Measurements from ENCODE around the gene RPS8.
"Not testable (repeated sequence)": the region's sequence is repeated elsewhere in the genome, so short reads cannot be mapped to it uniquely, and the experiment has no call there.

RPS8 gene

GRCh38 chr1:44803312-44804095, 28.2 kb downstream of the RPS8 start:
- no peak for DNase-seq

DNA sequence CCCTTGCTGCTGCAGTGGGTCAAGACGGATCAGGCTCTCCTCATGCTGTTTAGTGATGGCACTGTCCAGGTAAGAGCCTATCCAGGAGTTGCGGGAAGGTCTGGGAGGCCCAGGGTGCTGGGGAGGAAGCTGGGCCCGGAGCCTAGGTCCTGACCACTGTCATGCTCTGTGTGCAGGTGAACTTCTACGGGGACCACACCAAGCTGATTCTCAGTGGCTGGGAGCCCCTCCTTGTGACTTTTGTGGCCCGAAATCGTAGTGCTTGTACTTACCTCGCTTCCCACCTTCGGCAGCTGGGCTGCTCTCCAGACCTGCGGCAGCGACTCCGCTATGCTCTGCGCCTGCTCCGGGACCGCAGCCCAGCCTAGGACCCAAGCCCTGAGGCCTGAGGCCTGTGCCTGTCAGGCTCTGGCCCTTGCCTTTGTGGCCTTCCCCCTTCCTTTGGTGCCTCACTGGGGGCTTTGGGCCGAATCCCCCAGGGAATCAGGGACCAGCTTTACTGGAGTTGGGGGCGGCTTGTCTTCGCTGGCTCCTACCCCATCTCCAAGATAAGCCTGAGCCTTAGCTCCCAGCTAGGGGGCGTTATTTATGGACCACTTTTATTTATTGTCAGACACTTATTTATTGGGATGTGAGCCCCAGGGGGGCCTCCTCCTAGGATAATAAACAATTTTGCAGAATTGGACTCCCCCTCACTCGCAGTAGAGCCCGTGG, 30.1 kb downstream of the RPS8 start:
- DNase-seq, result no peak

GRCh38 chr1:44806025-44806703, 30.8 kb downstream of the RPS8 start:
- DNase-seq, result no peak

GRCh38 chr1:44806704-44807363, 31.5 kb downstream of the RPS8 start, which contains the start of gene DYNLT4:
Gene DYNLT4, minus strand, starts transcription at chr1:44807351. Its CDS starts 683 bp downstream, at chr1:44806668.
- no peak for DNase-seq

- DNase-seq, result no peak
These were observed 32.2 kb downstream of the RPS8 start for GRCh38 chr1:44807364-44808062.

DNA sequence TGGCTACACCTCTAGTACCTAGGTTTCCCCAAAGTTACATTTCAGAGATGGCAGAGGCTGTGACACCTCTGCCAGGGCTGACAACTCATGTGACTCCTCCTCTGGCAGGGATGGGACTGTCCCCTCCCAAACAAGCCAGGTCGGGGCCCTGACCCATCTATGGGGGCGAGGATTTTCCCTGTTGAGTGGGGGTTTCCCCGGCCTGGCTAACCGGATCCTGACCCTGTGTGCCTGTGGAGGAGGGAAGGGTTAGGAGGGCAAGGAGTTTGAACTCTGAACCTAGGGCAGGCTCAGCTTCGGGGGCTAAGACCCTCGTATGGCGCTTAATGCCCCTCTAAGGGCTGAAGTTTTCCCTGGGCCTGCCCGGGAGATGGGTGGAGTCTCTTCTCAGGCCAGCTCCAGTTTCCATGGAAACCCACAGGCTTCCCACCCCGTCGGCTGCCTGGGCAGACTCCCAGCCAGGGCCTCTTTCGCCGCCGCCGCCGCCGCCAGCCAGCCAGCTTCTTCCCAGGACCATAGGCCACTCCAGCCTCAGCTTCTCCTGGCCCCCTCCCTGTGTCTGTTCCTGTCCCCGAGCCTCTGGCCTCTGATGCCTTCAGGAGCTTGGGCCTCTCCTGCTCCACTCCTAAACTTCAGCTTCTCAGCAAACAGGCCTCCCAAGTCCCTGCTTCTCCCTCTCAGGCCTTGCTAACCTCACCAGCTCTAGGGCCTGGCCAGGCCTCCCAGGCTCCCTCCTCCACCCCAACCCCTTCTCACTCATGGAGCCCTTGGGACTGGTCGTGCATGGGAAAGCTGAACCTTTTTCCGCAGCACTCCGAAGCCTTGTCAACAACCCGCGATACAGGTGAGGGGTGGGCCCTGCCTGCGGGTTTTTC, 33.0 kb downstream of the RPS8 start, which contains the start of gene BTBD19:
TSS of gene BTBD19 (plus strand) at position 461 of the 875 bp plus-strand sequence. CDS start at position 759, 298 bp downstream.
- DNase-seq, result no peak

DNA sequence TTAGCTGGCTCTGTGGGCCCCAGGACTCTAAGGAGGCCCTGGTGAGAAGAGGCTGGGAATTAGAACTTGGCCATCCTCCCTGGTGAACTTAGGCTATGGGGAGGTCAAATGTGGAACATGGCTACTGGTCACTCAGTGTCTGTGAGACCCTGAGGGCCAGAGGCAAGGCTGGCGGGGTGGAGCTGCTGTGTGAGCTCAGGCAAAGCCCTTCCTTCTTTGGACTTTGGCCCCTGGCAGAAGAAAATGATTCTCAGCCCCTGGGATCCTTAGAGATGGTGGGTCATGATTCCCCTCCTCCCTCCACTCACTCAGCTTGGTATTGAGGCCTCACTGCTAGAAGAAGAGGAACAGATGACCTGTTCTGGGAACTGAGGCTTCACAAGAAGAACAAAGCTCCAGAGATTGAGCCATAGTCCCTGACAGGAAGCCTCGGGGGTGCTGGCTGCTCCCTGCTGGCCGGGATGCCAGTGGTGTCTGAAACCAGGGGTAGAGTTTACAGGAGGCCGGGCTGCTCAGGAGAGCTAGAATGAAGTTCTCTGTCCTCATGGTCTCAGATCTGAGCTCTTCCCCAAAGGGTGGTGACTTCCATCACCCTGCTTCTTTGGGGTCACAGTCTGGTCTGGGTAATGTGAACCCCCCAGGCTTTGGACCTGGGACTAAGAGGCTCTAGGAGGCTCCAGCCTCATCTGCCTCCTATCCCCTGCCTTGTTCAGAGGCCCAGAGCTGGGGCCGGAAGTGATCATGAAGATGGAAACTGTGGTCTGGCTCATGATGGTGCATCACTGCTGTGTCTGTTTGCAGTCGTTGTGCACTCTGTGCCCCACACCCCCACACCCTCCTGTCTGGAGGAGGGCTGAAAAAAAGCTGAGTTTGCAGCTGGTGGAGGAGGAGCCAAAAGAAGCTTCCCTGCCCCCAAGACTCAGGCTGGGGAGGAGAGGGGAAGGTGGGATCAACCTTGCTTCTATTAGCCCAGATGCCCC, 33.9 kb downstream of the RPS8 start:
- DNase-seq, result no peak

DNA sequence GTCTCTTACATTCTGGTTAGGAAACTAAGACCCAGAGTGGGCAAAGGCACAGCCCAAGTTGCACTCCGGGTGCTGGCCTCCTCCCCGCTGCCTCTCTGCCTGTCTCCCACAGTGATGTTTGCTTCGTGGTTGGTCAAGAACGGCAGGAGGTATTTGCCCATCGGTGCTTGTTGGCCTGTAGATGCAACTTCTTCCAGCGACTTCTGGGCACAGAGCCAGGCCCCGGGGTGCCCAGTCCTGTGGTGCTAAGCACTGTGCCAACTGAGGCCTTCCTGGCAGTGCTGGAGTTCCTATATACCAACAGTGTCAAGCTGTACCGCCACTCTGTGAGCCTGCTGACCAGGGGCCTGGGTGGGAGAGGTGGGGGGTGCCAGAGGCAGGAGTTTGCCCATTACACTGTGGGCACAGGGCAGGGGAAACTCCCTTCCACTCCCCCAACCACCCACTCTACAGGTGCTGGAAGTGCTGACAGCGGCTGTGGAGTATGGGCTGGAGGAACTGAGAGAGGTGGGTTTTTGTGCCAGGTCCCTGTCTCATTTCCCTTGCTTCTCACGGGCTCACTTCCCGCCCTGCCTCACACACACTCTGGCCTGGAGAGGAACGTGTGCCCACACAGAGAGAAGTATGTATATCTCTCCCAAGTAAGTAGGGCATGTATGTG, 34.9 kb downstream of the RPS8 start:
- no peak for DNase-seq

DNA sequence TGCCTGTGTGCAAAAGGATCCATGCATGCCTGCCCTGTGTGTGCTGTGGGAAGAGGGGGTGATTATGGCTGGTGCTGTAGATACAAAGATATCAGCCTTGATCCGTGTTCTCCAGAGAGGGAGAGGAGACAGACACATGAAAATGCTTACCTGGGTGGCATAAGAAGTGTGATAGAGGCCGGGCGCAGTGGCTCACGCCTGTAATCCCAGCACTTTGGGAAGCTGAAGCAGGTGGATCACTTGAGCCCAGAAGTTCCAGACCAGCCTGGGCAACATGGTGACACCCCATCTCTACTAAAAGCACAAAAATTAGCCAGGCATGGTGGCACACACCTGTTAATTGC, 35.4 kb downstream of the RPS8 start:
- not testable (repeated sequence) for DNase-seq

- no peak for DNase-seq
These were observed 35.9 kb downstream of the RPS8 start for GRCh38 chr1:44811234-44811633.

GRCh38 chr1:44812822-44813543, 37.6 kb downstream of the RPS8 start:
- DNase-seq, result no peak

DNA sequence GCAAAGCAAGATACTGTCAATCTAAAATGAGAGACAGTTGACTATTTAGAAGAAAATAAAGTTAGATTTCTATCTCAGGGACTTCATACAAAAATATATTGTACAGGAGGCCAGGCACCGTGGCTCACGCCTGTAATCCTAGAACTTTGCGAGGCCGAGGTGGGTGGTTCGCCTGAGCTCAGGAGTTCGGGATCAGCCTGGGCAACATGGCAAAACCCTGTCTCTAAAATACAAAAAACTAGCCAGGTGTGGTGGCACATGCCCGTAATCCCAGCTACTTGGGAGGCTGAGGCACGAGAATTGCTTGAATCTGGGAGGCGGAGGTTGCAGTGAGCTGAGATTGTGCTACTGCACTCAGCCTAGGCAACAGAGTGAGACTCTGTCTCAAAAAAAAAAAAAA, 40.6 kb downstream of the RPS8 start:
- not testable (repeated sequence) for DNase-seq

GRCh38 chr1:44817307-44817706, 42.0 kb downstream of the RPS8 start:
- DNase-seq, result no peak

GRCh38 chr1:44817771-44818495, 42.6 kb downstream of the RPS8 start:
- DNase-seq, result no peak

DNA sequence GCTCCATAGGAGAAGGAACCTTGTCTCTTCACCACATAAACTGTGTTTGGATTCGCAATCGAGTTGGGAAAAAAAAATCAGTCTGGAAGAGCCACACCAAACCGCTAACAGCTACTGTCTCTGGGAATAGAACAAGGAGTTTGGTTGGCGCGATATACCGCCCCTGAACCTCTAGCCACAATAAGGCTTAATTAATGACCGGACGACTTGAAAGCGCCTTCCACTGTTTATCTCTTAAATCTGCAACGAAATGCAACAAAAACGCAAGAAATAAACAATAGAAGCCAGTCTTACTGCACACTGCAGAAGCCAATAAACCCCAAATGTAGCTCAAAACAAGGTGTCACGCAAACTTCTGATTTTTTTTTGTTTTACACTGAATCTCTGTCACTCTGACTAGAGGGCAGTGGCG, 43.9 kb downstream of the RPS8 start:
- no peak for DNase-seq

DNA sequence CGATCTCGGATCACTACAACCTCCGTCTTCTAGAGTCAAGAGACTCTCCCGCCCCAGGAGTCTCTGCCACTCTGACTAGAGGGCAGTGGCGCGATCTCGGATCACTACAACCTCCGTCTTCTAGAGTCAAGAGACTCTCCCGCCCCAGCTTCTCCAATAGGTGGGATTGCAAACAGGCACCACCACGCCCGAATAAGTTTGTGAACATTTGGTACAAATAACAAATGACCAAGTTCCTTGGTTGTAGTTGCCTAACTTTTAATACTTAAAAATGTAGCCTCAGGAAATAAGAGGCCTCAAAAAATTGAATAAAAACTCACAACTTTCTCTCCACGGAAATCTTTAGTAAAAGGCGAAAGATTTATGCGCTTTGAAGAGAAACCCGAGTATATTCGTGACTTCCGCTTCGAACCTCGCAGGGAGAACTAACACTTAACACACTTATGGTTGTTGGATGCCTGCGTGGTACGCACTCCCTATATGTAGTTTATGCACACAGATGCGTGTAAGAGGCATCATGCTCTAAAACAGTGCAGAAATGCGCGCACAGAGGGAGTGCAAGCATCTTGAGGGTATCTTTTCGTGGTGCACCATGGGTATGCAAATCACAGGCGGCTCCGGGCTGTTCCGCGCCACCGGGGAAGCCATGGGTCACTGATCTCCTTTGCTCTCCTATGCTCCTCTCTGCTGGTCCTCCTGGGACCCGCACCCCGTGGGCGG, 44.4 kb downstream of the RPS8 start:
- DNase-seq, result no peak

All from cortex of kidney (tissue), 1 donor.